LNCaP clone FGC (cell line): ENCODE measurements around the gene PPA2.

Experiments
- DNase-seq: peaks from one replicate; pipeline ENCODE4 v3.0.0-alpha.2; 2011; ENCODE audit warnings: low read depth
- H3K4me3 ChIP-seq: 2 replicates; pipeline ENCODE4 v1.5.1; 2011; ENCODE audit warnings: mild to moderate bottlenecking, low read depth, low read length, control low read depth
- CTCF ChIP-seq: IDR thresholded peaks from 2 replicates; pipeline ENCODE4 v1.5.1; 2012; ENCODE audit warnings: mild to moderate bottlenecking; ENCODE audit not compliant: control insufficient read depth, insufficient read depth; ENCODE audit errors: extremely low read depth

The PPA2 gene

GRCh38 chr4:105373324-105373723 lies 100.5 kb downstream of the PPA2 start:
- TF ChIP-seq CTCF = no peak
- DNase-seq = no peak
- no peak overlapping the region for H3K4me3 ChIP-seq

DNA sequence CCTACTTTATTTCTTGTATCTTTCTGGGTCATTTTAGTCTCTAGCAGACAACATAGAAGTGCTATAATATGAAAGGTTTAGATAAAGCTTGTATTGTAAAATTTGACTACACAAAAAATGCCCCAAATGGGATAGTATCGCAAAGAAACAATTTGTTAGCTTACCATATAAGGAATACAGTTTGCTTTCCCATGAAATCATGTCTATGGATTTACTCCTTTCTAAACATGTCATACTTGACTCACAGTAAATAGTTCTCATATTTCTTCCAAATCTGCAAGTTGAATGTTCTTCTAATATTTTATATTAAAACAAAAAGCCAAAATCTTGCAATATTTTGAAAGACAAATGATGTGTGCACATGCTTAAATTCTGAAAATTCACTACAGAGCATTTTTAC lies 103.9 kb downstream of the PPA2 start:
- TF ChIP-seq CTCF = no peak
- no peak for DNase-seq
- H3K4me3 ChIP-seq = no peak overlapping the region

GRCh38 chr4:105361053-105361452 lies 112.8 kb downstream of the PPA2 start:
- no peak for DNase-seq
- no peak overlapping the region for H3K4me3 ChIP-seq
- TF ChIP-seq CTCF = no peak

- TF ChIP-seq CTCF = no peak
- no peak overlapping the region for H3K4me3 ChIP-seq
- DNase-seq = no peak
Measured at GRCh38 chr4:105357258-105357980, 116.4 kb downstream of the PPA2 start.

DNA sequence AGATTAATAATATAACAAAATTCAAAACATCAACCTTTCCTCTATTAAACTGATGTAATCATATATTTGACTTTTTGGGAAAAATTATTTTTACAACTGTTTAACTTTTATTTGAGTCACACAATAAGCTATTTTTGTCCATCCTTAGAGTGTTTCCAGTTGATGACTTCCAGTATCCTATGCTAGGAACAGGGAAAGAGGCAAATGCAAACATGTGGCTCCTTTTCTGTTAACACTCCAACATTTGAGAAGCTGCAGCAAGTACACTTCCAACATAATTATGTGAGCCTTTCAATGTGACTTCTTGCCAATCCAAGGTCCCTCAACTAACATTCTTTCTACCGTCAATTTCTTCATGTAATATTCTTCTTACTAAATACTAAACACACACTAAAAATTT lies 117.7 kb downstream of the PPA2 start:
- no peak overlapping the region for H3K4me3 ChIP-seq
- no peak for DNase-seq
- TF ChIP-seq CTCF = no peak

DNA sequence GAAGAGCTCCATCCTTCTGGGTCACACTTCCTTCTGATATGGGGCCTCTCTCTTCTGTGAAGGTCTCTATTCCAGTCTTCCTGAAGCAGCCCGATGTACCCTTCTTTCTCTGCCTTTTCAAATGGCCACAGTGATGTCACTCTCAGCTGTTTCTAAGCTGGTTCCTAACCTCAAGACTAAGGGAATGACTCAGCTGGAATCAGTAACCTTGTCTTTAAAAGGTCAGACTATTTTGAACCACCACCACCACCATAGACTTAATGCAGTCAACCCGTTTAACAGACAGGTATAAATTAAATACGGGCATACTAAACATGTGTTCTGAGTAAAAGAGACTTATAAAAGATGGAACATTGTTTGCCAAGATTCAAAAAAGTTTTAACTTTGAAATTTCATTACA lies 121.0 kb downstream of the PPA2 start:
- TF ChIP-seq CTCF = no peak
- no peak overlapping the region for H3K4me3 ChIP-seq
- no peak for DNase-seq

GRCh38 chr4:105351861-105352260 lies 122.0 kb downstream of the PPA2 start:
- no peak overlapping the region for H3K4me3 ChIP-seq
- no peak for TF ChIP-seq CTCF
- no peak for DNase-seq
